Keratinocyte (primary cell): ENCODE results near the gene TNNC2. TPM values are rescaled to one million over a fixed set of nuclear protein-coding genes. Genes with fewer than 3 reads are reported as not detected.

Experiments
- DNase-seq: peaks from one replicate; pipeline ENCODE4 v3.0.0-alpha.2; 2011; ENCODE audit warnings: low read depth, missing footprints, low spot score
- FAIRE-seq: peaks from 2 replicates; lab custom pipeline; 2011; peaks lifted over from hg19 to GRCh38; lab: Jason Lieb, UNC
- H2AFZ ChIP-seq: 2 replicates; pipeline ENCODE4 v1.6.0; 2012; ENCODE audit warnings: low read length, control low read depth, inconsistent platforms; ENCODE audit not compliant: control insufficient read depth
- H3K27ac ChIP-seq: 2 replicates; pipeline ENCODE4 v1.5.1; 2011; ENCODE audit warnings: low read length; ENCODE audit not compliant: control insufficient read depth, insufficient read depth
- H3K27me3 ChIP-seq: 3 replicates; pipeline ENCODE4 v1.6.0; 2011; ENCODE audit warnings: low read length; ENCODE audit not compliant: control insufficient read depth, insufficient read depth; ENCODE audit errors: extremely low read depth
- H3K36me3 ChIP-seq, 2 experiments: 2 replicates in 1 of 2; 3 replicates in 1 of 2; pipeline ENCODE4 v1.5.1; 2011; ENCODE audit warnings: low read length in 2 of 2, mild to moderate bottlenecking in 1 of 2; ENCODE audit not compliant: control insufficient read depth in 2 of 2, insufficient read depth in 2 of 2; ENCODE audit errors: extremely low read depth in 1 of 2
- H3K4me1 ChIP-seq: 3 replicates; pipeline ENCODE4 v1.5.1; 2011; ENCODE audit warnings: low read length; ENCODE audit not compliant: control insufficient read depth, insufficient read depth; ENCODE audit errors: extremely low read depth
- H3K4me2 ChIP-seq: 3 replicates; pipeline ENCODE4 v1.6.0; 2011; ENCODE audit warnings: low read depth, low read length; ENCODE audit not compliant: control insufficient read depth, insufficient read depth; ENCODE audit errors: extremely low read depth
- H3K4me3 ChIP-seq, 3 experiments: fragments of 200-600 bp in 1 of 3; sonication (generic) in 1 of 3; 2 replicates in 2 of 3; 3 replicates in 1 of 3; pipeline ENCODE4 v1.5.1; 2011 to 2016; ENCODE audit warnings: low read length in 3 of 3, mild to moderate bottlenecking in 3 of 3, control low read depth in 2 of 3, inconsistent platforms in 1 of 3, low read depth in 1 of 3, mixed read lengths in 1 of 3, mixed run types in 1 of 3, moderate library complexity in 1 of 3; ENCODE audit not compliant: control insufficient read depth in 2 of 3, insufficient read depth in 2 of 3; ENCODE audit errors: extremely low read depth in 1 of 3
- H3K79me2 ChIP-seq: 2 replicates; pipeline ENCODE4 v1.6.0; 2012; ENCODE audit warnings: low read length; ENCODE audit not compliant: control insufficient read depth, insufficient read depth
- H3K9ac ChIP-seq: 3 replicates; pipeline ENCODE4 v1.6.0; 2011; ENCODE audit warnings: low read length; ENCODE audit not compliant: control insufficient read depth, insufficient read depth; ENCODE audit errors: extremely low read depth
- H3K9me1 ChIP-seq: 3 replicates; pipeline ENCODE4 v1.6.0; 2011; ENCODE audit warnings: low read length; ENCODE audit not compliant: control insufficient read depth, insufficient read depth; ENCODE audit errors: extremely low read depth
- H3K9me3 ChIP-seq: 2 replicates; pipeline ENCODE4 v1.5.1; 2012; ENCODE audit warnings: low read depth, low read length; ENCODE audit not compliant: control insufficient read depth
- H4K20me1 ChIP-seq: 3 replicates; pipeline ENCODE4 v1.6.0; 2011; ENCODE audit warnings: low read length; ENCODE audit not compliant: control insufficient read depth, insufficient read depth; ENCODE audit errors: extremely low read depth
- EZH2 ChIP-seq: IDR thresholded peaks from one replicate; pipeline ENCODE4 v1.6.1; 2012; ENCODE audit warnings: inconsistent platforms, mild to moderate bottlenecking, low read length, moderate library complexity
- dilution Hi-C: fragments of 300-500 bp; cut with MboI; formaldehyde crosslinking; loops from one replicate; pipeline ENCODE4 v1.7.0; 2020; ENCODE audit warnings: low sequenced_read_pairs; ENCODE audit not compliant: extremely low pct_ligation_motif_present
- polyA plus RNA-seq, 5 experiments: library from polyadenylated mRNA; depleted of rRNA in 3 of 5; stranded (reverse) in 3 of 5; stranded (forward) in 1 of 5; unstranded in 1 of 5; fragments of >200 nt; gene quantifications; 1 replicate in 1 of 5; 2 replicates in 3 of 5; 3 replicates in 1 of 5; pipeline versions ENCODE4 v1.2.1 to v1.2.3, GENCODE V29; 2011 to 2012; ENCODE audit warnings: missing spikeins in 2 of 5, low read depth in 1 of 5, low replicate concordance in 1 of 5
- TF ChIP-seq, protein P1 (sequence below), 3 experiments: IDR thresholded peaks in 1 of 3; conservative IDR thresholded peaks in 1 of 3; optimal IDR thresholded peaks in 1 of 3; 2 replicates in 2 of 3; 3 replicates in 1 of 3; pipeline versions ENCODE3 to v1.5.1; 2011; ENCODE audit warnings: low read length in 3 of 3, mild to moderate bottlenecking in 3 of 3, moderate library complexity in 2 of 3, control low read depth in 1 of 3, inconsistent platforms in 1 of 3; ENCODE audit not compliant: insufficient read depth in 2 of 3; ENCODE audit errors: extremely low read depth in 1 of 3

The TNNC2 gene
- polyA plus RNA-seq, 1 donor (not counting 4 experiments of a cell fraction or from before 2014, with no cell fraction given) = 0.16 TPM

GRCh38 chr20:45814314-45814713 is 12.8 kb downstream of the TNNC2 start:
- H3K4me2 ChIP-seq = no peak overlapping the region
- dilution Hi-C loops = no loop called here
- no peak overlapping the region for H2AFZ ChIP-seq
- H3K27me3 ChIP-seq = no peaks in the 10 kb centered on the region
- DNase-seq (no peak), FAIRE-seq (no peak)
- peaks cover 9 to 16% of the 10 kb centered on the region in 2 experiments for H3K36me3 ChIP-seq
- no peaks in the 10 kb centered on the region for H3K9me3 ChIP-seq
- peaks cover 13% of the 10 kb centered on the region for H3K4me1 ChIP-seq
- H3K9ac ChIP-seq = no peak overlapping the region
- H4K20me1 ChIP-seq = peaks cover 6% of the 10 kb centered on the region
- TF ChIP-seq, protein P1, sequence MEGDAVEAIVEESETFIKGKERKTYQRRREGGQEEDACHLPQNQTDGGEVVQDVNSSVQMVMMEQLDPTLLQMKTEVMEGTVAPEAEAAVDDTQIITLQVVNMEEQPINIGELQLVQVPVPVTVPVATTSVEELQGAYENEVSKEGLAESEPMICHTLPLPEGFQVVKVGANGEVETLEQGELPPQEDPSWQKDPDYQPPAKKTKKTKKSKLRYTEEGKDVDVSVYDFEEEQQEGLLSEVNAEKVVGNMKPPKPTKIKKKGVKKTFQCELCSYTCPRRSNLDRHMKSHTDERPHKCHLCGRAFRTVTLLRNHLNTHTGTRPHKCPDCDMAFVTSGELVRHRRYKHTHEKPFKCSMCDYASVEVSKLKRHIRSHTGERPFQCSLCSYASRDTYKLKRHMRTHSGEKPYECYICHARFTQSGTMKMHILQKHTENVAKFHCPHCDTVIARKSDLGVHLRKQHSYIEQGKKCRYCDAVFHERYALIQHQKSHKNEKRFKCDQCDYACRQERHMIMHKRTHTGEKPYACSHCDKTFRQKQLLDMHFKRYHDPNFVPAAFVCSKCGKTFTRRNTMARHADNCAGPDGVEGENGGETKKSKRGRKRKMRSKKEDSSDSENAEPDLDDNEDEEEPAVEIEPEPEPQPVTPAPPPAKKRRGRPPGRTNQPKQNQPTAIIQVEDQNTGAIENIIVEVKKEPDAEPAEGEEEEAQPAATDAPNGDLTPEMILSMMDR (optimal IDR thresholded peaks at IDR 0.05 in 1 of 3, IDR thresholded peaks at IDR 0.05 in 1 of 3, conservative IDR thresholded peaks at IDR 0.05 in 1 of 3; ENCODE audit: extremely low read depth in 1 of 3, insufficient read depth in 2 of 3, low read length in 3 of 3) = no peak
- no peak for TF ChIP-seq EZH2
- no peak overlapping the region for H3K27ac ChIP-seq
- peaks cover 21% of the 10 kb centered on the region for H3K79me2 ChIP-seq
- no peak overlapping the region for H3K4me3 ChIP-seq
- no peaks in the 10 kb centered on the region for H3K9me1 ChIP-seq

DNA sequence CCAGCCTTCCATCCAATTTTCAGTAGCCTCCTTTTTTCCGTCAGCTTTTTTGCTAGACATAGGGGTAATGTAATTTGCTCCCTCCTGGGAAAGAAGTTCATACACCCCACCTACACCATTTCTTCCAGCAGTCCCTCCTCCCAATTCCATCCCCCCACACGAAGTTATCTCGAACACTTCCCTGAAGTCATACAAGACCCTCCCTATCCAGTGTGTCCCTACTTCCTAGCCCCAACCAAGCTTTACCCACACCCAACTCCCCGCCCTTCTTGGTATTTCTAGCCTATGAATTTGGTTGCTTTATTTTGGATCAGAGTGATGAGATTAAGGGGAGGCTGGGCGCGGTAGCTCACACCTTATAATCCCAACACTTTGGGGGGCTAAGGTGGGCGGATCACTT is 13.6 kb downstream of the TNNC2 start:
- dilution Hi-C loops = no loop called here
- H3K4me2 ChIP-seq = peak overlapping the region; percentile 87
- no peaks in the 10 kb centered on the region for H3K9me1 ChIP-seq
- TF ChIP-seq, protein P1 (optimal IDR thresholded peaks at IDR 0.05 in 1 of 3, IDR thresholded peaks at IDR 0.05 in 1 of 3, conservative IDR thresholded peaks at IDR 0.05 in 1 of 3; ENCODE audit: extremely low read depth in 1 of 3, insufficient read depth in 2 of 3, low read length in 3 of 3) = no peak
- no peak for TF ChIP-seq EZH2
- H3K27ac ChIP-seq = peak overlapping the region; percentile 76
- H3K79me2 ChIP-seq = peaks cover 21% of the 10 kb centered on the region
- no peaks in the 10 kb centered on the region for H3K27me3 ChIP-seq
- DNase-seq (no peak), FAIRE-seq (no peak)
- H3K36me3 ChIP-seq = peaks cover 13 to 20% of the 10 kb centered on the region in 2 experiments
- peak overlapping the region; percentile 63 to 86 (median 82) for H3K4me3 ChIP-seq
- no peak overlapping the region for H2AFZ ChIP-seq
- H4K20me1 ChIP-seq = peaks cover 6% of the 10 kb centered on the region
- no peaks in the 10 kb centered on the region for H3K9me3 ChIP-seq
- peaks cover 13% of the 10 kb centered on the region for H3K4me1 ChIP-seq
- peak overlapping the region; percentile 85 for H3K9ac ChIP-seq
